Cardiac muscle cell (in vitro differentiated cells and primary cell): ENCODE data around the gene FAM9C. TPM values are rescaled to one million over a fixed set of nuclear protein-coding genes. Genes with fewer than 3 reads are reported as not detected.
"Not testable (repeated sequence)": the region's sequence is repeated elsewhere in the genome, so short reads cannot be mapped to it uniquely, and the experiment has no call there.

Experiments used
- DNase-seq, 2 donors: peaks; one replicate each; pipeline versions ENCODE4 v3.0.0 to v3.0.0-alpha.2; 2010 to 2017; ENCODE audit warnings: low read depth in 1 of 2, low spot score in 1 of 2
- H3K27ac ChIP-seq: fragments of 200-600 bp; sonication (generic); 2 replicates; pipeline ENCODE4 v1.5.1; 2016
- H3K27me3 ChIP-seq: fragments of 200-600 bp; sonication (generic); 2 replicates; pipeline ENCODE4 v1.6.0; 2016; ENCODE audit warnings: control low read depth
- H3K36me3 ChIP-seq: fragments of 200-600 bp; sonication (generic); 2 replicates; pipeline ENCODE4 v1.5.1; 2016; ENCODE audit warnings: control low read depth
- H3K4me1 ChIP-seq: fragments of 200-600 bp; sonication (generic); 2 replicates; pipeline ENCODE4 v1.8.1; 2017; ENCODE audit warnings: low read depth, mild to moderate bottlenecking, mixed run types
- H3K4me3 ChIP-seq: fragments of 200-600 bp; sonication (generic); 2 replicates; pipeline ENCODE4 v1.5.1; 2016; ENCODE audit warnings: mild to moderate bottlenecking
- H3K9me3 ChIP-seq: fragments of 200-600 bp; sonication (generic); 2 replicates; pipeline ENCODE4 v1.5.1; 2017; ENCODE audit warnings: low read depth, mild to moderate bottlenecking, control low read depth
- CTCF ChIP-seq: IDR thresholded peaks from 2 replicates; pipeline ENCODE4 v1.5.1; 2012; ENCODE audit warnings: low read depth, mild to moderate bottlenecking, low read length
- polyA plus RNA-seq: library from polyadenylated mRNA; unstranded; fragments of >200 nt; fragmentation: Nextera tagmentation; extraction: Ambion mirVana; gene quantifications from 2 replicates; pipeline ENCODE4 v1.2.1, GENCODE V29; 2016
- total RNA-seq: library from RNA; depleted of rRNA; stranded (reverse); fragments of >200 nt; gene quantifications from 2 replicates; pipeline ENCODE4 v1.2.3, GENCODE V29; 2016

FAM9C gene
- total and polyA plus RNA-seq, 2 experiments from 2014 or later = not detected

GRCh38 chrX:13090027-13090338 is 45.6 kb upstream of the FAM9C start:
- no peak for DNase-seq
- Histone ChIP-seq H3K36me3 (no peaks in the 10 kb centered on the region), H3K27me3 (no peaks in the 10 kb centered on the region), H3K4me1 (no peaks in the 10 kb centered on the region), H3K4me3 (no peak overlapping the region), H3K27ac (no peak overlapping the region), H3K9me3 (no peaks in the 10 kb centered on the region)
- no peak for TF ChIP-seq CTCF

- no peak for DNase-seq
- H3K36me3 ChIP-seq = no peaks in the 10 kb centered on the region
- no peak overlapping the region for H3K4me3 ChIP-seq
- H3K9me3 ChIP-seq = no peaks in the 10 kb centered on the region
- no peaks in the 10 kb centered on the region for H3K4me1 ChIP-seq
- no peaks in the 10 kb centered on the region for H3K27me3 ChIP-seq
- H3K27ac ChIP-seq = no peak overlapping the region
- no peak for TF ChIP-seq CTCF
Observed at GRCh38 chrX:13088156-13088487, 43.7 kb upstream of the FAM9C start.

GRCh38 chrX:13087322-13088155 is 43.1 kb upstream of the FAM9C start:
- no peaks in the 10 kb centered on the region for H3K36me3 ChIP-seq
- H3K4me3 ChIP-seq = no peak overlapping the region
- no peak for TF ChIP-seq CTCF
- H3K27ac ChIP-seq = no peak overlapping the region
- DNase-seq = peak in 1 of 2 donors; percentile 55
- H3K4me1 ChIP-seq = no peaks in the 10 kb centered on the region
- no peaks in the 10 kb centered on the region for H3K9me3 ChIP-seq
- no peaks in the 10 kb centered on the region for H3K27me3 ChIP-seq

GRCh38 chrX:13086793-13087321 is 42.4 kb upstream of the FAM9C start:
- not testable (repeated sequence) for H3K27me3 ChIP-seq, H3K9me3 ChIP-seq, H3K4me3 ChIP-seq, H3K36me3 ChIP-seq, H3K4me1 ChIP-seq, H3K27ac ChIP-seq, DNase-seq

- no peaks in the 10 kb centered on the region for H3K36me3 ChIP-seq
- no peak for TF ChIP-seq CTCF
- no peak overlapping the region for H3K4me3 ChIP-seq
- H3K27ac ChIP-seq = no peak overlapping the region
- H3K27me3 ChIP-seq = no peaks in the 10 kb centered on the region
- no peaks in the 10 kb centered on the region for H3K4me1 ChIP-seq
- peaks cover 2% of the 10 kb centered on the region for H3K9me3 ChIP-seq
- DNase-seq = no peak
Observed at GRCh38 chrX:13086076-13086475, 41.7 kb upstream of the FAM9C start.

GRCh38 chrX:13085526-13085925 is 41.1 kb upstream of the FAM9C start:
- Histone ChIP-seq H3K27ac (no peak overlapping the region), H3K4me1 (no peaks in the 10 kb centered on the region), H3K9me3 (peaks cover 3% of the 10 kb centered on the region), H3K27me3 (no peaks in the 10 kb centered on the region), H3K36me3 (no peaks in the 10 kb centered on the region), H3K4me3 (no peak overlapping the region)
- DNase-seq = no peak
- no peak for TF ChIP-seq CTCF
